Cardiac fibroblast (primary cell): ENCODE measurements around the gene TIMMDC1.

Experiments used
- DNase-seq, 2 donors: peaks; one replicate each; pipeline versions ENCODE4 v3.0.0 to v3.0.0-alpha.2; 2010; ENCODE audit warnings: low read depth in 2 of 2
- H3K4me3 ChIP-seq, 2 donors: replicated peaks in 1 of 2; 1 replicate in 1 of 2; 2 replicates in 1 of 2; pipeline ENCODE4 v1.5.1; 2011; ENCODE audit warnings: low read depth in 2 of 2, low read length in 2 of 2, mild to moderate bottlenecking in 2 of 2, moderate library complexity in 1 of 2
- CTCF ChIP-seq: IDR thresholded peaks from one replicate; pipeline ENCODE4 v1.5.1; 2011; ENCODE audit warnings: low read depth, mild to moderate bottlenecking, low read length, inconsistent platforms

TIMMDC1 gene

GRCh38 chr3:119469418-119470189 lies 28.7 kb upstream of the TIMMDC1 start:
- H3K4me3 ChIP-seq: peak overlapping the region; percentile 93
- no peak for TF ChIP-seq CTCF
- peak; percentile 38 to 54 for DNase-seq

- no peak overlapping the region for H3K4me3 ChIP-seq
- no peak for TF ChIP-seq CTCF
- no peak for DNase-seq
These were observed 27.5 kb upstream of the TIMMDC1 start for GRCh38 chr3:119470866-119471265.

GRCh38 chr3:119481079-119481478 lies 17.3 kb upstream of the TIMMDC1 start:
- no peak overlapping the region for H3K4me3 ChIP-seq
- no peak for DNase-seq
- no peak for TF ChIP-seq CTCF

- no peak overlapping the region for H3K4me3 ChIP-seq
- no peak for TF ChIP-seq CTCF
- DNase-seq: no peak
These were observed 15.2 kb upstream of the TIMMDC1 start for GRCh38 chr3:119483101-119483500.

GRCh38 chr3:119485563-119485962 lies 12.8 kb upstream of the TIMMDC1 start:
- no peak for DNase-seq
- H3K4me3 ChIP-seq: no peak overlapping the region
- TF ChIP-seq CTCF: no peak

GRCh38 chr3:119490153-119490552 lies 8.2 kb upstream of the TIMMDC1 start:
- H3K4me3 ChIP-seq: no peak overlapping the region
- TF ChIP-seq CTCF: no peak
- no peak for DNase-seq

- DNase-seq: no peak
- no peak overlapping the region for H3K4me3 ChIP-seq
- TF ChIP-seq CTCF: no peak
These were observed 6.2 kb upstream of the TIMMDC1 start for GRCh38 chr3:119492128-119492527.
